CD4-positive, CD25-positive, alpha-beta regulatory T cell (primary cell): ENCODE measurements around the gene ADTRP. TPM values are rescaled to one million over a fixed set of nuclear protein-coding genes. Genes with fewer than 3 reads are reported as not detected.
A peak's percentile ranks its signal among the peaks of the same experiment; 100 is the strongest.

Experiments
- ATAC-seq, 2 donors: fragments of 150-1000 bp; cut with Tn5 transposase; one replicate each; pipeline ENCODE4 v1.10.0; 2021; ENCODE audit warnings: low read depth in 2 of 2, moderate number of reproducible peaks in 2 of 2, moderate library complexity in 1 of 2
- DNase-seq, 3 donors: peaks; one replicate each; pipeline versions ENCODE4 v3.0.0 to v3.0.0-alpha.2; 2012 to 2022; ENCODE audit warnings: mixed read lengths in 1 of 3
- H3K27ac ChIP-seq: one replicate; pipeline ENCODE4 v1.7.0; 2013; ENCODE audit warnings: mild to moderate bottlenecking, low read length; ENCODE audit not compliant: insufficient read depth, poor library complexity, severe bottlenecking
- H3K27me3 ChIP-seq: one replicate; pipeline ENCODE4 v1.7.0; 2013; ENCODE audit warnings: low read length; ENCODE audit not compliant: control insufficient read depth, insufficient read depth
- H3K36me3 ChIP-seq: one replicate; pipeline ENCODE4 v1.7.0; 2013; ENCODE audit warnings: mild to moderate bottlenecking, low read length, moderate library complexity; ENCODE audit not compliant: control insufficient read depth, insufficient read depth
- H3K4me1 ChIP-seq: 2 replicates; pipeline ENCODE4 v1.7.0; 2013; ENCODE audit warnings: mild to moderate bottlenecking, low read length; ENCODE audit not compliant: insufficient read depth, control insufficient read depth, poor library complexity, severe bottlenecking
- H3K4me3 ChIP-seq: one replicate; pipeline ENCODE4 v1.7.0; 2013; ENCODE audit warnings: low read depth, mild to moderate bottlenecking, low read length, moderate library complexity
- H3K9me3 ChIP-seq, 2 experiments: 1 replicate in 1 of 2; 2 replicates in 1 of 2; pipeline ENCODE4 v1.7.0; 2013; ENCODE audit warnings: low read length in 2 of 2, mild to moderate bottlenecking in 1 of 2, moderate library complexity in 1 of 2; ENCODE audit not compliant: control insufficient read depth in 2 of 2
- H3K27ac Mint-ChIP-seq, 3 donors: one replicate each; pipeline ENCODE4 v1.8.0; 2020 to 2022; ENCODE audit warnings: mild to moderate bottlenecking in 3 of 3, mixed read lengths in 3 of 3, moderate library complexity in 2 of 3
- H3K27me3 Mint-ChIP-seq: one replicate; pipeline ENCODE4 v1.8.0; 2022; ENCODE audit warnings: mild to moderate bottlenecking, mixed read lengths
- H3K36me3 Mint-ChIP-seq: one replicate; pipeline ENCODE4 v1.8.0; 2020; ENCODE audit warnings: mixed read lengths
- H3K4me1 Mint-ChIP-seq, 4 donors: one replicate each; pipeline ENCODE4 v1.8.0; 2020 to 2022; ENCODE audit warnings: mixed read lengths in 4 of 4, mild to moderate bottlenecking in 1 of 4
- H3K4me3 Mint-ChIP-seq, 4 donors: one replicate each; pipeline ENCODE4 v1.8.0; 2020 to 2022; ENCODE audit warnings: mild to moderate bottlenecking in 4 of 4, mixed read lengths in 4 of 4, moderate library complexity in 3 of 4
- H3K9me3 Mint-ChIP-seq, 7 donors: one replicate each; pipeline ENCODE4 v1.8.0; 2020 to 2022; ENCODE audit warnings: mixed read lengths in 7 of 7, mild to moderate bottlenecking in 3 of 7, moderate library complexity in 2 of 7
- polyA plus RNA-seq, 4 donors: library from polyadenylated mRNA; unstranded; fragments of 300-500 nt; fragmentation: Illumina TruSeq; gene quantifications; one replicate each; pipeline ENCODE4 v1.2.3, GENCODE V29; 2021
- total RNA-seq: library from RNA; stranded (reverse); gene quantifications from one replicate; pipeline ENCODE4 v1.2.3, GENCODE V29; 2022

Gene ADTRP
- total and polyA plus RNA-seq, 5 donors from 2014 or later: 27.3 to 41.7 (median 40.9) TPM

- H3K27me3 ChIP-seq: no peaks in the 10 kb centered on the region
- H3K9me3 Mint-ChIP-seq: no peaks in the 10 kb centered on the region
- peak in 2 of 3 donors; percentile 48 to 83 for DNase-seq
Observed at GRCh38 chr6:11714116-11714797, 64.3 kb downstream of the ADTRP start.

DNA sequence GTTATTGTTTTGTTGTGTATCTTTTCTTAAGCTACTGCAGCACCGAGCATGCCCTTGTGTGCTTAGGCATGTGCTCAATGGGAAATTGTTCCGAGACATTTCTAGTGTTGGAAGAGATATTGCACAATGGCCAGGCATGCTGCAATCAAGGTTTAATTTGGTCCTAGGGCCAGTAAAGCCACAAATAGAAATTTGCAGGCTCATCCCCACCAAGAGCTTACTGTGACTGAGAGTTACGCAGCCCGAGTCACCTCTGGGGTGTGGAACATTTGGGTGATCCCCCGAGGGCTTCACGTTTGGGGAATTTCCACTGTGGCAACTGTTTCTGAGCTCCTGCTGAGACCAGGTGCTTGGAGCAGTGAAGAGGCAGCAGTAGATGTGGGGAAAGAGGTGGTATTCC lies 65.8 kb downstream of the ADTRP start:
- no peaks in the 10 kb centered on the region for H3K9me3 ChIP-seq
- H3K36me3 Mint-ChIP-seq: peaks cover 18% of the 10 kb centered on the region
- peak overlapping the region in 2 of 4 donors; percentile 75 to 80 for H3K4me3 Mint-ChIP-seq
- H3K27ac Mint-ChIP-seq: peak overlapping the region; percentile 95 to 99 (median 98)
- H3K36me3 ChIP-seq: peaks cover 10% of the 10 kb centered on the region
- H3K27me3 ChIP-seq: no peaks in the 10 kb centered on the region
- peaks cover 41 to 85% (median 64%) of the 10 kb centered on the region in 4 donors for H3K4me1 Mint-ChIP-seq
- peak overlapping the region; percentile 69 for H3K4me3 ChIP-seq
- DNase-seq (no peak), ATAC-seq (no peak)
- H3K27ac ChIP-seq: peak overlapping the region; percentile 82
- no peaks in the 10 kb centered on the region for H3K9me3 Mint-ChIP-seq
- H3K27me3 Mint-ChIP-seq: no peaks in the 10 kb centered on the region
- peaks cover 77% of the 10 kb centered on the region for H3K4me1 ChIP-seq

More at GRCh38 chr6:11714116-11714797, 64.3 kb downstream of the ADTRP start:
- H3K36me3 Mint-ChIP-seq: peaks cover 23% of the 10 kb centered on the region
- peaks cover 33 to 82% (median 64%) of the 10 kb centered on the region in 4 donors for H3K4me1 Mint-ChIP-seq
- peaks cover 75% of the 10 kb centered on the region for H3K4me1 ChIP-seq
- peak overlapping the region; percentile 5 for H3K4me3 ChIP-seq
- peak overlapping the region; percentile 95 to 99 (median 98) for H3K27ac Mint-ChIP-seq
- no peaks in the 10 kb centered on the region for H3K27me3 Mint-ChIP-seq
- ATAC-seq: peak; percentile 75 to 76
- peak overlapping the region; percentile 71 to 89 (median 74) for H3K4me3 Mint-ChIP-seq
- H3K27ac ChIP-seq: peak overlapping the region; percentile 82
- H3K36me3 ChIP-seq: peaks cover 19% of the 10 kb centered on the region
- H3K9me3 ChIP-seq: no peaks in the 10 kb centered on the region

DNA sequence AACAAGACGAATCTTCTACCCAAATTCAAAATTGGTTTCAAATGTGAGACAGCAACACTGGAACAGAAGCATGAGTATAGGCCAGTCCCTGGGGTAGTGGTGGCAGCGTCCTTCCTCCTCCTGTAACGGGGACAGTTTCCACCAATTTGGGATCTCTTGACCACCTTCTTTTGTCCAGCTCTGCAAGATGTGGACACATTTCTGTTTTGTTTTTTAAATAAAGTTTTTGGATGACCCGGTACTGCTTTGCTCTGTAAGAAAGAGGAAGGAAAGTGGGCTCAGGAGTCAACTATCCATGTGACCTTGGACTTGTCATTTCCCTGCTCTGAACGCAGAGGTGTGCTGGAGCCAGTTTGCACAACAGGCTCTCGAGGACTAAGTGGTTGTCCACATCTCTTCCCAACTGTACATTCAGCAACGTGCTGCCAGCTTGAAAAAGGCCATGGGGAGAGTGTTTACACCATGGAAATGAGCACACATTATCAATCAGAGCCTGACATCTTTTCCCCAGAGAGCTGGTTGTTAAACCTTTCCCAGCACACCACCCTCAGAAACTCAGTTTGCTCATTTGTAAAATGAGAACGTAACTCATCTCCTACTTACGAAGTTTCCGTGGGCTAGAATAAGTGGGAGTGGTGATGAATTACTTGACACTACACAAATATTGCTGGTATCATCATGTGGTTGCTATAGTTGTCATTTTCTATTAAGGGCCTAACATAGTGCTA lies 66.5 kb downstream of the ADTRP start:
- H3K36me3 Mint-ChIP-seq: peaks cover 12% of the 10 kb centered on the region
- ATAC-seq (no peak), DNase-seq (peak in 1 of 3 donors; percentile 39)
- no peaks in the 10 kb centered on the region for H3K27me3 ChIP-seq
- H3K4me1 ChIP-seq: peaks cover 77% of the 10 kb centered on the region
- H3K9me3 Mint-ChIP-seq: no peaks in the 10 kb centered on the region
- H3K36me3 ChIP-seq: peaks cover 5% of the 10 kb centered on the region
- peak overlapping the region in 3 of 4 donors; percentile 51 to 80 (median 75) for H3K4me3 Mint-ChIP-seq
- H3K27ac ChIP-seq: peak overlapping the region; percentile 82
- peak overlapping the region; percentile 69 for H3K4me3 ChIP-seq
- no peaks in the 10 kb centered on the region for H3K9me3 ChIP-seq
- H3K27me3 Mint-ChIP-seq: no peaks in the 10 kb centered on the region
- peak overlapping the region; percentile 95 to 99 (median 98) for H3K27ac Mint-ChIP-seq
- peaks cover 41 to 86% (median 62%) of the 10 kb centered on the region in 4 donors for H3K4me1 Mint-ChIP-seq

DNA sequence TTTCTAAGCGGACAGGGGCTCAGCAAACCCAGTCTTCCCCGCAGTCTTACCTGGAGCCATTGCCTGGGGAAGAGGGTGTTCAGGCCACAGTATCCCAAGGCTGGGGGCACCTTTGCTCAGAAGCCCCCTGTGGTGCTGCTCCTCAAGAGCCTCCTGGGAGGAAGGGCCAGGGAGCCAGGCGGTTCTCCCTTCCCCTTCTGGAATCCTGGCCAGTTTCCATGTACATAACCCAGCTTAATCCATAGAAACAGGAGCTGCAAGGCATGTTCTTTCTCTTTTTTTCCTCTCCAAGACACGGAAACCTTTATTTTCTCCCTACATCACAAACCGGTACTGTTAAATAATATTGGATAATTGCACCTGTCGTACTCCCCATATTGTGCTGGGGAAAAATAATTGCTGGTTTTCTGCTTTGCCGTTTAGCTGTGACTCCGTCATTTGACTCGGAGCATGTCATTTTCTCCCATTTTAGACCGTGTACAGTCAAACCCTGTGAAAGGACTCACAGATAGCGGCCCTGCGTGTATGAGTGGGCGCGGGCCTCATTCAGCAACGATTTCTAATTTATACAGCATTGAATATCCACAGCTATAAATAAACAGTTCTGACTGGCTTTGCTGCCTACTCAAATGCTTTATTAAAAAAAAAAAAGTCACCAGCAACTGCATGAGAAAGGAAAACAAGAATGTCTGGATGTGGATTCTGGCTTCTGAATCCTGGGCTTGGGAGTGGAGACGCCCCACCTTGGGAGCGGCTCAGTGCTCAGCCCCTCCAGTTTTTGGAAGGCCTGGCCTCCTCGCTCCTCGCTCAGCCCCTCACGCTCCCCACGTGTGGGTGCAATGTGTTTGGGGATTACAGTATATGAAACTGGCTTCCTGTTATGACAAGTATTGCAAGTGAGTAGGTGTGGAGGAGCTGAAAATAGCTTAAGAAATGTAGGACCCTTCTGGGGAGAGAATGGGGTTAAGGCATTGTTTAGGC lies 67.3 kb downstream of the ADTRP start:
- ATAC-seq (peak; percentile 28 to 48), DNase-seq (peak in 2 of 3 donors; percentile 39 to 82)
- Histone ChIP-seq H3K9me3 (no peaks in the 10 kb centered on the region), H3K27me3 (no peaks in the 10 kb centered on the region), H3K4me3 (peak overlapping the region; percentile 69), H3K27ac (peak overlapping the region; percentile 82), H3K36me3 (peaks cover 4% of the 10 kb centered on the region), H3K4me1 (peaks cover 76% of the 10 kb centered on the region)
- Mint-ChIP-seq H3K4me3 (peak overlapping the region; percentile 16 to 80 (median 63)), H3K9me3 (no peaks in the 10 kb centered on the region), H3K27me3 (no peaks in the 10 kb centered on the region), H3K4me1 (peaks cover 41 to 85% (median 61%) of the 10 kb centered on the region in 4 donors), H3K36me3 (peaks cover 10% of the 10 kb centered on the region), H3K27ac (peak overlapping the region; percentile 95 to 99 (median 98))

DNA sequence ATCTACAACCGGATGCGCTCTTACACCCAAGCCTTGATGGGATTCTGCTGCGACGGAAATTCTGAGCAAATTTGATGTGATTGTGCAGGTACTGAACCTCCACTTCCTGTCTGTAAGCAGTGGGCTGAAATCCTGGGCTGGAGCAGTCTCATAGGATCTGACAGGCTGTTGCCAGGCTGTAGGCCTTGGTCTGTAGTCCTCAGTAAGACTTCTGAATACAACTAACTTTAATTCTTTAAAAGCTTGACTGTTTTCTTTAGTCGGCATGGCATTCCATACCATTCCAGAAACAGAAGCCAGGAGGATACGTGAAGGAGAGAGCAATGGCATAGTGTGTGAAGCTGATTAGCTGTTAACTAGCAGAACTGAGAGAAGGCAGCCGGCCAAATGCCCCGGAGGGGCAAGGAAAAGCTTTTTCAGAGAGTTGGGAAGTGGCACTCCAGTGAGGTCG lies 68.3 kb downstream of the ADTRP start:
- ATAC-seq (peak; percentile 48 to 57), DNase-seq (peak; percentile 28 to 87 (median 58))
- no peaks in the 10 kb centered on the region for H3K27me3 Mint-ChIP-seq
- H3K27me3 ChIP-seq: no peaks in the 10 kb centered on the region
- H3K4me1 Mint-ChIP-seq: peaks cover 41 to 77% (median 58%) of the 10 kb centered on the region in 4 donors
- peaks cover 10% of the 10 kb centered on the region for H3K36me3 Mint-ChIP-seq
- H3K27ac Mint-ChIP-seq: peak overlapping the region; percentile 95 to 99 (median 98)
- H3K4me1 ChIP-seq: peaks cover 68% of the 10 kb centered on the region
- H3K9me3 Mint-ChIP-seq: no peaks in the 10 kb centered on the region
- peak overlapping the region; percentile 82 for H3K27ac ChIP-seq
- peak overlapping the region; percentile 78 to 86 (median 80) for H3K4me3 Mint-ChIP-seq
- H3K9me3 ChIP-seq: no peaks in the 10 kb centered on the region
- peak overlapping the region; percentile 61 for H3K4me3 ChIP-seq
- no peaks in the 10 kb centered on the region for H3K36me3 ChIP-seq

- no peak overlapping the region for H3K4me3 Mint-ChIP-seq
- Histone ChIP-seq H3K36me3 (no peaks in the 10 kb centered on the region), H3K27me3 (no peaks in the 10 kb centered on the region), H3K4me1 (peaks cover 27% of the 10 kb centered on the region), H3K4me3 (no peak overlapping the region), H3K9me3 (no peaks in the 10 kb centered on the region), H3K27ac (no peak overlapping the region)
- peaks cover 0 to 1% (median 0%) of the 10 kb centered on the region in 7 donors for H3K9me3 Mint-ChIP-seq
- DNase-seq (no peak), ATAC-seq (no peak)
- peaks cover 14 to 53% (median 27%) of the 10 kb centered on the region in 4 donors for H3K4me1 Mint-ChIP-seq
- no peaks in the 10 kb centered on the region for H3K36me3 Mint-ChIP-seq
- no peak overlapping the region for H3K27ac Mint-ChIP-seq
- no peaks in the 10 kb centered on the region for H3K27me3 Mint-ChIP-seq
Observed at GRCh38 chr6:11706171-11706570, 72.4 kb downstream of the ADTRP start.

DNA sequence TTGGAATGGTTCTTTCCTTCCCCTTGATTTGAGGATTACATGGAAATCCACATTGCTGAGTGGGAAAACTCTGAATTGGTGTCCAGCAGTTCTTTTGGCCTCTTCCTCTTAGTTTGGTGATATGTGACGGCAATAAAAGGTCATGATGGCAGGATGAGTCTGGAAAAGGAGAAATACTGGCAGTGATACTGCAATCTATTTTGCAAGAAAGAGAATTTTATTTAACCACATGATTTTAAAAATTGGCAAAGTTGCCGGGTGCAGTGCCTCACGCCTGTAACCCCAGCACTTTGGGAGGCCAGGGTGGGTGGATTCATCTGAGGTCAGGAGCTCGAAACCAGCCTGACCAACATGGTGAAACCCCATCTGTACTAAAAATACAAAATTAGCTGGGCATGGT lies 73.1 kb downstream of the ADTRP start:
- Histone ChIP-seq H3K27me3 (no peaks in the 10 kb centered on the region), H3K4me3 (no peak overlapping the region), H3K4me1 (peaks cover 20% of the 10 kb centered on the region), H3K27ac (no peak overlapping the region), H3K36me3 (no peaks in the 10 kb centered on the region), H3K9me3 (no peaks in the 10 kb centered on the region)
- no peaks in the 10 kb centered on the region for H3K36me3 Mint-ChIP-seq
- H3K4me1 Mint-ChIP-seq: peaks cover 13 to 47% (median 23%) of the 10 kb centered on the region in 4 donors
- H3K4me3 Mint-ChIP-seq: no peak overlapping the region
- peaks cover 0 to 1% (median 0%) of the 10 kb centered on the region in 7 donors for H3K9me3 Mint-ChIP-seq
- H3K27ac Mint-ChIP-seq: peak overlapping the region in 2 of 3 donors; percentile 62 to 69
- ATAC-seq: no peak
- no peaks in the 10 kb centered on the region for H3K27me3 Mint-ChIP-seq
- no peak for DNase-seq
